CD4-positive, alpha-beta T cell (primary cell): Measurements from ENCODE around the gene GPR180. TPM values are rescaled to one million over a fixed set of nuclear protein-coding genes. Genes with fewer than 3 reads are reported as not detected.
"Not testable (repeated sequence)": the region's sequence is repeated elsewhere in the genome, so short reads cannot be mapped to it uniquely, and the experiment has no call there.

Experiments
- ATAC-seq: fragments of 200-7000 bp; cut with Tn5 transposase; one replicate; pipeline ENCODE4 v1.10.0; 2022; ENCODE audit warnings: mild to moderate bottlenecking; ENCODE audit not compliant: poor library complexity
- CTCF ChIA-PET: fragments of 350-600 bp; sonication (Branson Sonifier 250); formaldehyde crosslinking; loops from one replicate; lab custom pipeline; 2021; ENCODE audit warnings: antibody characterized with exemption, inconsistent platforms; lab: Charles Lee
- POLR2A ChIA-PET: fragments of 350-600 bp; sonication (Branson Sonifier 250); formaldehyde crosslinking; loops from one replicate; lab custom pipeline; 2021; ENCODE audit warnings: antibody characterized with exemption, inconsistent platforms; lab: Charles Lee
- DNase-seq, 14 experiments: peaks; one replicate each; pipeline ENCODE4 v3.0.0-alpha.2; 2013 to 2020; ENCODE audit warnings: mixed read lengths in 2 of 14
- H3K27ac ChIP-seq, 2 donors: one replicate each; pipeline versions ENCODE4 v1.5.1 to v1.7.0; 2013; ENCODE audit warnings: low read length in 2 of 2, low read depth in 1 of 2, mild to moderate bottlenecking in 1 of 2
- H3K27me3 ChIP-seq, 2 experiments: 1 replicate in 1 of 2; 2 replicates in 1 of 2; pipeline versions ENCODE4 v1.6.1 to v1.7.0; 2013; ENCODE audit warnings: low read length in 2 of 2, control low read depth in 1 of 2, mild to moderate bottlenecking in 1 of 2, moderate library complexity in 1 of 2; ENCODE audit not compliant: insufficient read depth in 2 of 2, control insufficient read depth in 1 of 2
- H3K36me3 ChIP-seq: one replicate; pipeline ENCODE4 v1.6.1; 2013; ENCODE audit warnings: low read length, control low read depth; ENCODE audit not compliant: insufficient read depth
- H3K4me1 ChIP-seq: one replicate; pipeline ENCODE4 v1.6.1; 2013; ENCODE audit warnings: low read length, control low read depth; ENCODE audit not compliant: insufficient read depth
- H3K4me3 ChIP-seq: one replicate; pipeline ENCODE4 v1.5.1; 2013; ENCODE audit warnings: mild to moderate bottlenecking, low read length, moderate library complexity
- H3K9me3 ChIP-seq, 2 experiments: 1 replicate in 1 of 2; 2 replicates in 1 of 2; pipeline versions ENCODE4 v1.6.1 to v1.7.0; 2013; ENCODE audit warnings: low read length in 2 of 2, mild to moderate bottlenecking in 2 of 2, control low read depth in 1 of 2, moderate library complexity in 1 of 2; ENCODE audit not compliant: control insufficient read depth in 1 of 2, insufficient read depth in 1 of 2
- H3K27ac Mint-ChIP-seq: one replicate; pipeline ENCODE4 v1.8.0; 2020; ENCODE audit warnings: mixed read lengths
- H3K27me3 Mint-ChIP-seq: one replicate; pipeline ENCODE4 v1.8.0; 2021; ENCODE audit warnings: mixed read lengths
- H3K36me3 Mint-ChIP-seq: one replicate; pipeline ENCODE4 v1.8.0; 2021; ENCODE audit warnings: low read depth, mixed read lengths
- H3K4me1 Mint-ChIP-seq: one replicate; pipeline ENCODE4 v1.8.0; 2021; ENCODE audit warnings: low read depth, mixed read lengths
- H3K4me3 Mint-ChIP-seq: one replicate; pipeline ENCODE4 v1.8.0; 2020; ENCODE audit warnings: mild to moderate bottlenecking, mixed read lengths
- H3K9me3 Mint-ChIP-seq: one replicate; pipeline ENCODE4 v1.8.0; 2020; ENCODE audit warnings: mixed read lengths
- intact Hi-C, 2 experiments: fragments of 100-400 bp; cut with DNase I in 1 of 2; cut with micrococcal nuclease in 1 of 2; formaldehyde crosslinking; loops; one replicate each; pipeline versions ENCODE4 v1.15.1 to v1.9.0; 2023 to 2025; cut with DNase I, micrococcal nuclease
- total RNA-seq, 174 experiments: library from RNA in 2 of 174; stranded (reverse) in 2 of 174; gene quantifications; one replicate each; pipeline ENCODE4 v1.2.3 and lab custom pipeline; 2021 to 2026
- TF ChIP-seq, protein P1 (sequence below): fragments of 200-600 bp; IDR thresholded peaks from one replicate; pipeline ENCODE4 v1.8.0; 2022; ENCODE audit warnings: antibody characterized with exemption, mild to moderate bottlenecking

GPR180 gene
- total RNA-seq, 2 experiments from 2014 or later, result 0.80 to 0.92 TPM

DNA sequence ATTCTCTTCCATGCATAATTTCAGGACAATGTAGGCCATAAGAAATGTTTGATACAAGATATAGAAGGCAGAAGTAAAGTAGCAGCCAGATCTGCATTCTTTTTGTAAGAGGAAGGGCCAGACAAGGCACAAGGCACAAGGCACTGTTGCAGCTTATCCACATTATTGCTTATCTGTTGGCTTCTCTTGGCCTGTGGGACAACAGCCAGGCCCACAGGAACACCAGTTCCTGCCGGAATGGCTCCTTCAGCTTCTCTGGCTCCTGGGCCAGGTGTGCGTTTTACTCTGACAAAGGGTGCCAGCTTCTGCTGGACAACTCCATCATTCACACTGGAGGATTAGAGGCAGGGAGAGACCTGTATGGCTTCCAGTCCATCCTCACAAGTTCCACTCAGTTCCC lies 29.2 kb downstream of the GPR180 start:
- H3K36me3 Mint-ChIP-seq, result peaks cover 69% of the 10 kb centered on the region
- Histone ChIP-seq H3K27ac (no peak overlapping the region), H3K36me3 (peaks cover 13% of the 10 kb centered on the region), H3K27me3 (no peaks in the 10 kb centered on the region), H3K4me3 (no peak overlapping the region), H3K4me1 (no peaks in the 10 kb centered on the region), H3K9me3 (no peaks in the 10 kb centered on the region)
- H3K4me1 Mint-ChIP-seq, result no peaks in the 10 kb centered on the region
- intact Hi-C loops, result no loop called here
- TF ChIP-seq, protein P1, sequence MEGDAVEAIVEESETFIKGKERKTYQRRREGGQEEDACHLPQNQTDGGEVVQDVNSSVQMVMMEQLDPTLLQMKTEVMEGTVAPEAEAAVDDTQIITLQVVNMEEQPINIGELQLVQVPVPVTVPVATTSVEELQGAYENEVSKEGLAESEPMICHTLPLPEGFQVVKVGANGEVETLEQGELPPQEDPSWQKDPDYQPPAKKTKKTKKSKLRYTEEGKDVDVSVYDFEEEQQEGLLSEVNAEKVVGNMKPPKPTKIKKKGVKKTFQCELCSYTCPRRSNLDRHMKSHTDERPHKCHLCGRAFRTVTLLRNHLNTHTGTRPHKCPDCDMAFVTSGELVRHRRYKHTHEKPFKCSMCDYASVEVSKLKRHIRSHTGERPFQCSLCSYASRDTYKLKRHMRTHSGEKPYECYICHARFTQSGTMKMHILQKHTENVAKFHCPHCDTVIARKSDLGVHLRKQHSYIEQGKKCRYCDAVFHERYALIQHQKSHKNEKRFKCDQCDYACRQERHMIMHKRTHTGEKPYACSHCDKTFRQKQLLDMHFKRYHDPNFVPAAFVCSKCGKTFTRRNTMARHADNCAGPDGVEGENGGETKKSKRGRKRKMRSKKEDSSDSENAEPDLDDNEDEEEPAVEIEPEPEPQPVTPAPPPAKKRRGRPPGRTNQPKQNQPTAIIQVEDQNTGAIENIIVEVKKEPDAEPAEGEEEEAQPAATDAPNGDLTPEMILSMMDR, result no peak
- ATAC-seq, result no peak
- no peak overlapping the region for H3K4me3 Mint-ChIP-seq
- H3K9me3 Mint-ChIP-seq, result no peaks in the 10 kb centered on the region
- no peaks in the 10 kb centered on the region for H3K27me3 Mint-ChIP-seq
- ChIA-PET CTCF (no interaction called here), POLR2A (no interaction called here)
- DNase-seq, result no peak
- no peak overlapping the region for H3K27ac Mint-ChIP-seq

DNA sequence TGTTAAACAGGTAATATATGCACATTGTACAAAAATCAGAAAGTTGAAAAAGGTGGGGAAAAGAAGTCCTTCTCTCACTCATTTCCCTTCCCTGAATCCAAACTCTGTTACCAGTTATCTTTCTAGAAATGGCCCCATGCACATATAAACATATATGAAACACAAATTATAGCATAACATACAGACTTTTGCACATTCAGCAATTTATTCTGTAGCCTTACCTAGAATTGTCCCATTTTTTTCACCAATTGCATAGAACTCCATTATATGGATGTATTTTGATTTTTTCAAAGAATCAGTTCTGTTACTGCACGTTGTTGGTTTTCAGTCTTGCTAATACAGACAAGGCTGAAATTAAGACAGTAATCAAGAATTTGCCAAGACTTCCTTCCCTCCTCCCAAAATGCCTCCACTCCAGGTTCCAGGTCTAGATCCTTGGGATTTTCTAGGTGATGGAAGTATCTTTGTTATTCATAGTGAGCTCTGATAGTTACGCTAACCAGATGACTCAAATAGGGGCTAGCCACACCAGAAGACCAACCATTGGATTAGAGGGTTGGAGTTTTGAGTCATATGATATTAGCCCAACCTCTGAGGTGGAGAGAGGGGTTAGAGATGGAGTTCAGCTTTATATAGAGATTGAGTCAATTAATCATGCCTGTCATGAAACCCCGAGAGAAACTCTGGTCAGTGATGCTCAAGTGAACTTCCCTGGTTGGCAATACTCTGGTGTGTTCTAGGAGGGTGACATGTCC lies 30.7 kb downstream of the GPR180 start:
- Histone ChIP-seq H3K9me3 (no peaks in the 10 kb centered on the region), H3K27me3 (no peaks in the 10 kb centered on the region), H3K27ac (no peak overlapping the region), H3K36me3 (peaks cover 9% of the 10 kb centered on the region), H3K4me3 (no peak overlapping the region), H3K4me1 (no peaks in the 10 kb centered on the region)
- Mint-ChIP-seq H3K27ac (no peak overlapping the region), H3K36me3 (peaks cover 58% of the 10 kb centered on the region), H3K4me1 (no peaks in the 10 kb centered on the region), H3K4me3 (no peak overlapping the region), H3K9me3 (no peaks in the 10 kb centered on the region), H3K27me3 (no peaks in the 10 kb centered on the region)
- ATAC-seq (no peak), DNase-seq (no peak)
- ChIA-PET CTCF (no interaction called here), POLR2A (no interaction called here)
- intact Hi-C loops, result no loop called here
- TF ChIP-seq, protein P1, result no peak

- H3K36me3 ChIP-seq, DNase-seq, H3K4me1 Mint-ChIP-seq, POLR2A ChIA-PET, H3K27me3 Mint-ChIP-seq, H3K4me3 ChIP-seq, H3K9me3 Mint-ChIP-seq, H3K27ac ChIP-seq, H3K9me3 ChIP-seq, H3K27me3 ChIP-seq, H3K27ac Mint-ChIP-seq, ATAC-seq, intact Hi-C loops, H3K4me3 Mint-ChIP-seq, H3K4me1 ChIP-seq: not testable (repeated sequence)
- CTCF ChIA-PET, result interaction anchor here (0.9 kb wide), 1 partner anchor 201 kb away, joined by 3 read pairs; no protein-coding TSS in a partner anchor
- peaks cover 29% of the 10 kb centered on the region for H3K36me3 Mint-ChIP-seq
Observed at GRCh38 chr13:94636096-94636495, 34.4 kb downstream of the GPR180 start.
